ENCODE measurements around the gene SSU72.

The SSU72 gene

DNA sequence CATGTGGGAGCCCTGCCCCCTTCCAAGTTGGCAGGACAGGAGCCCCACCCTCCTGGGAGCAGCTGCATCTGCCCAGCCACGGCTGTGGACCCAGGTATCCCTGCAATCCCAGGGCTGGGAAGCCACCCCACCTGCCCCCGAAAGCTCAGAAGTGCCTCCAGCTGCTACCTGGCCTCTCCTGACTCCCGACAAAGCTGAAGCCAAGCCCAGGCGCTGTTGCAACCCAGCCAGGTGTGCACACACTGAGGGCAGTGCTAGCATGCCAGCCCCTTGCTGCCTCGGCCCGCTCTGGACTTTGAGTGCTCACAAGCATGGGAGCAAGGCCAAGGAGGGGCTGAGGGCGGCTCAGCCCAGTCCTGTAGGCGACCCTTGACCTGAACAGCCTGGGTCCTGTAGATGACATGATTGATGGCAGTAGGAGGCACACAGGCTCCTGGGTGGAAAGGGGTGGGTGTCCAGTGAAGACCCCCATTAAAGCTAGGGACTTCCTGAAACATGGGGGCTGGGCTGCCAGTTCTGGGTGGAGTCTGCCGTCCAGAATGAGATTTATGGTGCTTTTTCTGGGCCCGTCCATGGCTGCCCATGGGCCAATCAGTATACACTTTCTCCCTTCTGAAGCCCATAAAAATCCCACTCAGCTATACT, 2.8 kb upstream of the SSU72 start:
- Histone ChIP-seq H3K9me3 (ENCODE audit: insufficient read depth, low read depth, low read length) (no peaks in the 10 kb centered on the region), H3K9me2 (replicated peaks; ENCODE audit: low read depth, low read length) (no peaks in the 10 kb centered on the region), H3K4me1 (ENCODE audit: insufficient read depth, low read length, poor library complexity, severe bottlenecking) (peaks cover 7% of the 10 kb centered on the region), H3K36me3 (ENCODE audit: insufficient read depth, low read length) (no peaks in the 10 kb centered on the region), H3K79me2 (ENCODE audit: insufficient read depth, low read length) (peaks cover 28% of the 10 kb centered on the region), H2AFZ (ENCODE audit: low read length) (no peak overlapping the region), H3K4me2 (ENCODE audit: low read depth, low read length, poor library complexity, severe bottlenecking) (no peak overlapping the region), H3K9ac (ENCODE audit: low read depth, low read length, poor library complexity, severe bottlenecking) (no peak overlapping the region), H4K20me1 (ENCODE audit: insufficient read depth, low read length, poor library complexity, severe bottlenecking) (peaks cover 16% of the 10 kb centered on the region), H3K4me3 (ENCODE audit: low read length, poor library complexity, severe bottlenecking) (no peak overlapping the region), H3F3A (ENCODE audit: low read depth) (no peaks in the 10 kb centered on the region), H3K27me3 (ENCODE audit: insufficient read depth, low read length, poor library complexity, severe bottlenecking) (peaks cover 4% of the 10 kb centered on the region)
- TF ChIP-seq EZH2phosphoT487 (IDR thresholded peaks at IDR 0.05; ENCODE audit: borderline replicate concordance), result no peak
- TF ChIP-seq, protein P1, sequence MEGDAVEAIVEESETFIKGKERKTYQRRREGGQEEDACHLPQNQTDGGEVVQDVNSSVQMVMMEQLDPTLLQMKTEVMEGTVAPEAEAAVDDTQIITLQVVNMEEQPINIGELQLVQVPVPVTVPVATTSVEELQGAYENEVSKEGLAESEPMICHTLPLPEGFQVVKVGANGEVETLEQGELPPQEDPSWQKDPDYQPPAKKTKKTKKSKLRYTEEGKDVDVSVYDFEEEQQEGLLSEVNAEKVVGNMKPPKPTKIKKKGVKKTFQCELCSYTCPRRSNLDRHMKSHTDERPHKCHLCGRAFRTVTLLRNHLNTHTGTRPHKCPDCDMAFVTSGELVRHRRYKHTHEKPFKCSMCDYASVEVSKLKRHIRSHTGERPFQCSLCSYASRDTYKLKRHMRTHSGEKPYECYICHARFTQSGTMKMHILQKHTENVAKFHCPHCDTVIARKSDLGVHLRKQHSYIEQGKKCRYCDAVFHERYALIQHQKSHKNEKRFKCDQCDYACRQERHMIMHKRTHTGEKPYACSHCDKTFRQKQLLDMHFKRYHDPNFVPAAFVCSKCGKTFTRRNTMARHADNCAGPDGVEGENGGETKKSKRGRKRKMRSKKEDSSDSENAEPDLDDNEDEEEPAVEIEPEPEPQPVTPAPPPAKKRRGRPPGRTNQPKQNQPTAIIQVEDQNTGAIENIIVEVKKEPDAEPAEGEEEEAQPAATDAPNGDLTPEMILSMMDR (conservative IDR thresholded peaks at IDR 0.05; ENCODE audit: low read length), result no peak

DNA sequence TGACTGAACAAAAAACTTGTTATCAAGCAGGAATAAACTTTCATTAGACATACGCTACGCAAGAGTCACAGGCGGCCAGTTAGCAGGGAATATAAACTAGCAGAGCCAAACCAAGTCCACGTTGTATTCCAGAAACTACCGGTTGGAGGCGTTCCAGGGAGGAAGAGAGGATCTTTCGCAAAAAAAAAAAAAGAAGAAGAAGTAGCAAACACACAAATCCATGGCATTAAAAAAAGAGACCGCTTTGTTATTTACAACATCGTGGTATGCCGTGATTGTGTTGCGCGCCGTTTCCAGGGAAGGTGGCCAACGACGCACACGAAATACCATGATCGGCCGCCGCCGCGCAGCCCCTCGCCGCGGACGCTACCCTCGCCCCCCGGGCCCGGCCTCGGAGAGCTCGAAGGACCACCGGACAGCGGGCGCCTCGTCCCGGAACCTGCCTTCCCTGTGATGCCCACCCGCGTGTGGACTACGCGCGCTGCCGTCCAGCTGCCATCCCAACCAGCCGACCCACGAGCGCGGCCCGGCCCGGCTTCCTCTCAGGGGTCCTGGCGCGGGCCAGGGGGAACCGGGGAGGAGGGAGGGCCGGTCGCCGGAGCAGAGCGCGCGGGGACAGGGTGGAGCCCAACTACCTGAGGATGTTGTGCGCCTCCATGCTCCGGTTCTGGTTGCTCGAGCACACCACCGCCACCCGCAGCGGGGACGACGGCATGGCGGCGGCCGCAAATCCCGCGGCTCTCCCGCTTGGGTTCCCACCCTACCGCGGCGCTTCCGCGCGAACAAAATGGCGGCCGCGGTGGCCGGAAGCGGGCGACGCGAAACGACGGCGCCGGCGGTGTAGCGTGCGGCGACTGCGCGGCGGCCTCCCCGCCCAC, 581 bp downstream of the SSU72 start:
- Histone ChIP-seq H3K9me2 (replicated peaks; ENCODE audit: low read depth, low read length) (no peaks in the 10 kb centered on the region), H3K9ac (ENCODE audit: low read depth, low read length, poor library complexity, severe bottlenecking) (peak overlapping the region; percentile 89), H4K20me1 (ENCODE audit: insufficient read depth, low read length, poor library complexity, severe bottlenecking) (peaks cover 39% of the 10 kb centered on the region), H3K36me3 (ENCODE audit: insufficient read depth, low read length) (no peaks in the 10 kb centered on the region), H2AFZ (ENCODE audit: low read length) (peak overlapping the region; percentile 92), H3K4me1 (ENCODE audit: insufficient read depth, low read length, poor library complexity, severe bottlenecking) (peaks cover 29% of the 10 kb centered on the region), H3F3A (ENCODE audit: low read depth) (no peaks in the 10 kb centered on the region), H3K9me3 (ENCODE audit: insufficient read depth, low read depth, low read length) (no peaks in the 10 kb centered on the region), H3K4me2 (ENCODE audit: low read depth, low read length, poor library complexity, severe bottlenecking) (peak overlapping the region; percentile 94), H3K4me3 (ENCODE audit: low read length, poor library complexity, severe bottlenecking) (peak overlapping the region; percentile 92), H3K27me3 (ENCODE audit: insufficient read depth, low read length, poor library complexity, severe bottlenecking) (peaks cover 4% of the 10 kb centered on the region), H3K79me2 (ENCODE audit: insufficient read depth, low read length) (peaks cover 62% of the 10 kb centered on the region)
- no peak for TF ChIP-seq EZH2phosphoT487 (IDR thresholded peaks at IDR 0.05; ENCODE audit: borderline replicate concordance)
- TF ChIP-seq, protein P1 (conservative IDR thresholded peaks at IDR 0.05; ENCODE audit: low read length), result peak; percentile 32; the same call in 1 of the 2 replicates

DNA sequence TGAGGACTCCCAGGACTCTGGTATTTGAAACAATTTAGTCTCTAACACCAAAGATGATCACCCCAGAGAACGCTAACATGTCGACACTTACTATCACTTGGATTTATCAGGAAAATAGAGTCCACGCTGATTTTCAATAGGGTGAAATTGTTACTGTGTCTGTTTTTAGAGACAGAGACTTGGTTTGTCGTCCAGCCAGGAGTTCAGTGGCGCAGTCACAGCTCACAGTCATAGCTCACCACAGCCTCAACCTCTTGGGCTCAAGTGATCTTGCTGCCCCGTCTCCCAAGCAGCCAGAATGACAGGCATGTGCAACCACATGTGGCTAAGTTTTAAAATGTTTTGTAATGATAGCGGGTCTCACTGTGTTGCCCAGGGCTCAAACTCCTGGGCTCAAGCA, 5.3 kb downstream of the SSU72 start:
- Histone ChIP-seq H3K4me3 (ENCODE audit: low read length, poor library complexity, severe bottlenecking) (peak overlapping the region; percentile 52), H2AFZ (ENCODE audit: low read length) (no peak overlapping the region), H3K4me2 (ENCODE audit: low read depth, low read length, poor library complexity, severe bottlenecking) (peak overlapping the region; percentile 78), H3F3A (ENCODE audit: low read depth) (no peaks in the 10 kb centered on the region), H3K9ac (ENCODE audit: low read depth, low read length, poor library complexity, severe bottlenecking) (no peak overlapping the region), H3K9me3 (ENCODE audit: insufficient read depth, low read depth, low read length) (no peaks in the 10 kb centered on the region), H4K20me1 (ENCODE audit: insufficient read depth, low read length, poor library complexity, severe bottlenecking) (peaks cover 70% of the 10 kb centered on the region), H3K79me2 (ENCODE audit: insufficient read depth, low read length) (peaks cover 98% of the 10 kb centered on the region), H3K9me2 (replicated peaks; ENCODE audit: low read depth, low read length) (no peaks in the 10 kb centered on the region), H3K4me1 (ENCODE audit: insufficient read depth, low read length, poor library complexity, severe bottlenecking) (peaks cover 29% of the 10 kb centered on the region), H3K27me3 (ENCODE audit: insufficient read depth, low read length, poor library complexity, severe bottlenecking) (peaks cover 4% of the 10 kb centered on the region), H3K36me3 (ENCODE audit: insufficient read depth, low read length) (peaks cover 16% of the 10 kb centered on the region; the same call in 1 of the 2 replicates)
- TF ChIP-seq, protein P1 (conservative IDR thresholded peaks at IDR 0.05; ENCODE audit: low read length), result no peak
- TF ChIP-seq EZH2phosphoT487 (IDR thresholded peaks at IDR 0.05; ENCODE audit: borderline replicate concordance), result no peak

All from Loucy (cell line).